Left lung (tissue), 10 donors: ENCODE results near the gene TNFRSF14. TPM values are rescaled to one million over a fixed set of nuclear protein-coding genes. Genes with fewer than 3 reads are reported as not detected.

Experiments
- ATAC-seq: fragments of 200-7000 bp; cut with Tn5 transposase; one replicate; pipeline ENCODE4 v1.9.1; 2020; ENCODE audit warnings: moderate library complexity
- DNase-seq, 4 donors: peaks; one replicate each; pipeline ENCODE4 v3.0.0-alpha.2; 2013 to 2020
- H3K27ac ChIP-seq, 2 donors: fragments of 200-600 bp; sonication (generic) in 1 of 2; one replicate each; pipeline versions ENCODE4 v1.5.0 to v1.8.0; 2020 to 2021
- H3K27me3 ChIP-seq, 2 donors: fragments of 200-600 bp; sonication (generic) in 1 of 2; one replicate each; pipeline versions ENCODE4 v1.5.0 to v1.8.0; 2020 to 2021
- H3K36me3 ChIP-seq, 2 donors: fragments of 200-600 bp; sonication (generic) in 1 of 2; one replicate each; pipeline versions ENCODE4 v1.5.0 to v1.8.0; 2020 to 2021
- H3K4me1 ChIP-seq, 2 donors: fragments of 200-600 bp; one replicate each; pipeline ENCODE4 v1.8.0; 2021
- H3K4me3 ChIP-seq, 2 donors: fragments of 200-600 bp; sonication (generic) in 1 of 2; one replicate each; pipeline versions ENCODE4 v1.5.0 to v1.8.0; 2020 to 2021; ENCODE audit warnings: mild to moderate bottlenecking in 1 of 2
- H3K9me3 ChIP-seq, 2 donors: fragments of 200-600 bp; sonication (generic) in 1 of 2; one replicate each; pipeline versions ENCODE4 v1.5.0 to v1.8.0; 2020 to 2021
- intact Hi-C, 2 donors: fragments of 100-400 bp; cut with DNase I; formaldehyde crosslinking; loops; one replicate each; pipeline versions ENCODE4 v1.11.2 to v1.14.2; 2022
- polyA plus RNA-seq, 6 donors: library from polyadenylated mRNA; unstranded; fragments of 120-200 nt; gene quantifications; one replicate each; pipeline ENCODE4 v1.2.1, GENCODE V29; 2013; ENCODE audit not compliant: insufficient read length in 6 of 6
- total RNA-seq, 2 donors: library from RNA; stranded (reverse); fragmentation: NEBNext Ultra II Directional; extraction: Animal tissue kit (Norgen Biotek cat#: 25700); gene quantifications; one replicate each; pipeline ENCODE4 v1.2.1, GENCODE V29; 2021
- TF ChIP-seq, protein P1 (sequence below), 2 donors: fragments of 200-600 bp; sonication (generic) in 1 of 2; IDR thresholded peaks; one replicate each; pipeline versions ENCODE4 v1.5.0 to v1.8.0; 2021; ENCODE audit warnings: antibody characterized with exemption in 2 of 2
- donor health status: DM: no; HTN: yes; CAD: no.
- donor health status: DM: no; HTN: no; CAD: no.

Gene TNFRSF14
- total and polyA plus RNA-seq, 8 donors, result 24.2 to 109 (median 30.3) TPM

DNA sequence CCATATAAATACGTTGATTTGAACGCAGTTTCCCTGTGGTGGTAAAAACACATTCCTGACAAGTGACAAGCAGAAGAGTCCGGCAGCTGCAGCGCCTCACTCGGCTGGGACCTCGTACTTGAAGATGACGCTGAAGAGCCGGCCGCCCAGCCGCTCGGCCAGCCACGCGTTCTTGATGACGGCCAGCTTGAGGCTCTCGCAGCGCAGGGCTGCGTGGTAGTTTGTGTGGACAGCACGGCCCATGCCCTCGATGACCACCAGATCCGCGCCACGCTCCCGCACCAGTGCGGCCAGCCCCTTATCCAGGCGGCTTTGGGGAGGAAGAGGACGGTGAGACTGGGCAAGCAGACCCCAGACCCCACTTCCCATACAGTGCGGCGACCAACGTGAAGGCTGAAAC lies 47.4 kb upstream of the TNFRSF14 start:
- Histone ChIP-seq H3K9me3 (no peaks in the 10 kb centered on the region), H3K36me3 (peaks cover 4 to 67% of the 10 kb centered on the region in 2 donors), H3K27me3 (peaks cover 8 to 28% of the 10 kb centered on the region in 2 donors), H3K27ac (no peak overlapping the region), H3K4me1 (no peaks in the 10 kb centered on the region), H3K4me3 (no peak overlapping the region)
- DNase-seq (no peak), ATAC-seq (no peak)
- TF ChIP-seq, protein P1, sequence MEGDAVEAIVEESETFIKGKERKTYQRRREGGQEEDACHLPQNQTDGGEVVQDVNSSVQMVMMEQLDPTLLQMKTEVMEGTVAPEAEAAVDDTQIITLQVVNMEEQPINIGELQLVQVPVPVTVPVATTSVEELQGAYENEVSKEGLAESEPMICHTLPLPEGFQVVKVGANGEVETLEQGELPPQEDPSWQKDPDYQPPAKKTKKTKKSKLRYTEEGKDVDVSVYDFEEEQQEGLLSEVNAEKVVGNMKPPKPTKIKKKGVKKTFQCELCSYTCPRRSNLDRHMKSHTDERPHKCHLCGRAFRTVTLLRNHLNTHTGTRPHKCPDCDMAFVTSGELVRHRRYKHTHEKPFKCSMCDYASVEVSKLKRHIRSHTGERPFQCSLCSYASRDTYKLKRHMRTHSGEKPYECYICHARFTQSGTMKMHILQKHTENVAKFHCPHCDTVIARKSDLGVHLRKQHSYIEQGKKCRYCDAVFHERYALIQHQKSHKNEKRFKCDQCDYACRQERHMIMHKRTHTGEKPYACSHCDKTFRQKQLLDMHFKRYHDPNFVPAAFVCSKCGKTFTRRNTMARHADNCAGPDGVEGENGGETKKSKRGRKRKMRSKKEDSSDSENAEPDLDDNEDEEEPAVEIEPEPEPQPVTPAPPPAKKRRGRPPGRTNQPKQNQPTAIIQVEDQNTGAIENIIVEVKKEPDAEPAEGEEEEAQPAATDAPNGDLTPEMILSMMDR (IDR thresholded peaks at IDR 0.05), result no peak
- intact Hi-C loops, result no loop called here

DNA sequence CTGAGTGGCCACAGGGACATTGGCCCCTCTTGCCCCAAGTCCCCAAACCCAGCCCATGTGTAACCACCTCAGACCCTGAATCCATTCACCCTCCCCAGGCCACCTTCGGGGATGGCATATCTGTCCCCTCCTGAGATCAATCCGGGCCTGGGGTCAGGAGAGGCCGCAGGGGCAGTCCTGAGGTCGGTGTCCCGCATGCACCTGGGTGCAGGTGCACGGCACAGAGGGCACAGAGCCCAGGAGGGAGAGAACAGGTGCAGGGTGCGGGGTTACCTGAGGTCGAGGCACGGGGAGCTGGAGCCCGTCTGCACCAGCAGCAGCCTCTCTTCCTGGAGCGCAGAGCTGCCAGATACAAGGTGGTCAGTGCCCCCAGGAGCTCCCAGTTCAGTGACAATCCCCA lies 46.6 kb upstream of the TNFRSF14 start:
- H3K27ac ChIP-seq, result no peak overlapping the region
- peaks cover 4 to 74% of the 10 kb centered on the region in 2 donors for H3K36me3 ChIP-seq
- H3K4me1 ChIP-seq, result no peaks in the 10 kb centered on the region
- ATAC-seq, result no peak
- peaks cover 0 to 19% of the 10 kb centered on the region in 2 donors for H3K27me3 ChIP-seq
- no peak for DNase-seq
- intact Hi-C loops, result no loop called here
- TF ChIP-seq, protein P1 (IDR thresholded peaks at IDR 0.05), result no peak
- H3K9me3 ChIP-seq, result no peaks in the 10 kb centered on the region
- H3K4me3 ChIP-seq, result no peak overlapping the region

DNA sequence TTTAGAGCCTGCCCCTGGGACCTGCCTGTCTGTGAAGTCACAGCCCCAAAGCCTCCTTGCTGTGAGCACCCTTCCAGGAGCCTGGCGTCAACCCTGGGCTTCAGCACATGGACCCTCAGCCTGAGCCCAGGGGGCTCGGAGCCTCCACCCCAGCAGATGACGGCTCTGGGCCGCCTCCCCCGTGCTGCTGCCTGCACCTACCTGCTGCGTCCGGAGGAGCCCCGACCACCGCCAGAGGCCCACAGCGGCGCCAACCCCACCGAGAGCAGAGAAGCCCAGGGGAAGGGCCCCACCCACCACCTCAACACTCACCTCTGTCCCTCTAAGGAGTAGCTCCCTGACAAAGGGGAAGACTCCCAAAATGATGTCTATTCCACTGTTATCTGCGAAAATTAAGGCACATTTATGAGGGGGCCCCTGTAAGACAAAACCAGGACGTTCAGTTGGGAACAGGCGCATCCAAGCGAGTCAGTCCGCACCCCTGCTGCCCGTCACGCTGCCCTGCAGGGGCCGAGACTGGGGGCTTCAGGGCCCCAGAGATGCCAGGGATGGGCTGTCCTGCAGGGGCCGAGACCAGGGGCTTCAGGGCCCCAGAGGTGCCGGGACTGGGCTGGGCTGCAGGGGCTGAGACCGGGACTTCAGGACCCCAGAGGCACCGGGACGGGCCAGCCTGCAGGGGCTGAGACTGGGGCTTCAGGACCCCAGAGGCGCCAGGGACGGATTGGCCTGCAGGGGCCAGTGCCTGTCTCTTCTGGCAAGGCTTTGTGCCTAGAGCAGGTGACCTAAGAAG lies 45.6 kb upstream of the TNFRSF14 start:
- Histone ChIP-seq H3K9me3 (no peaks in the 10 kb centered on the region), H3K36me3 (peaks cover 4 to 83% of the 10 kb centered on the region in 2 donors), H3K4me3 (no peak overlapping the region), H3K27me3 (peaks cover 0 to 9% of the 10 kb centered on the region in 2 donors), H3K27ac (no peak overlapping the region), H3K4me1 (no peaks in the 10 kb centered on the region)
- ATAC-seq, result no peak
- intact Hi-C loops, result no loop called here
- TF ChIP-seq, protein P1 (IDR thresholded peaks at IDR 0.05), result no peak
- no peak for DNase-seq

DNA sequence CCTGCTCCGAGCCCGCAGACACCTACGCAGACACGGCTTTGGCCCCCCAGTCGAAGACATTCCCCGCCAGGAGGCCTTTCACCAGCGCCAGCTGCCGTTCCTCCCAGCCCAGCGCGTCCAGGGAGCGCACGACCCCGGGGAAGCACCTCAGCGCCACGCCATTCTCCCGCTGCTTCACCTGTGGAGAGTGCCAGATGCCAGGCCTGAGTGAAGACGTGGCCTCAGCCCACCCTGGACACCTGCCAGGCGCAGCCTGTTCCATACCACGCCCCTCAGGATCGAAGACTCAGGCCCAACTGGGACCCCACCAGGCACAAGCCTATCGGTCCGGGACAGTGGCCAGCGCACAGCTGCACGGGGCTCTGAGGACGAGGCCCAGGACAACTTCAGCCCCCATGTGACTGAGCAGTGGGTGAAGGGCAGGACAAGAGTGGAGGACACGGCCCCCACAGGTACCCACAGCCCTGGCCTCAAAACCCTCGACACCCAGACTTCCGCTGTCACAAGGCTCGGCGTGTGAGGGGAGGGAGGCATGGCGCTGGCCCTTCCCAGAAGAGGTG lies 43.2 kb upstream of the TNFRSF14 start:
- H3K27me3 ChIP-seq, result no peaks in the 10 kb centered on the region
- DNase-seq (no peak), ATAC-seq (no peak)
- H3K4me1 ChIP-seq, result no peaks in the 10 kb centered on the region
- no peak overlapping the region for H3K27ac ChIP-seq
- intact Hi-C loops, result no loop called here
- H3K36me3 ChIP-seq, result peaks cover 4 to 99% of the 10 kb centered on the region in 2 donors
- TF ChIP-seq, protein P1 (IDR thresholded peaks at IDR 0.05), result no peak
- H3K4me3 ChIP-seq, result no peak overlapping the region
- no peaks in the 10 kb centered on the region for H3K9me3 ChIP-seq

DNA sequence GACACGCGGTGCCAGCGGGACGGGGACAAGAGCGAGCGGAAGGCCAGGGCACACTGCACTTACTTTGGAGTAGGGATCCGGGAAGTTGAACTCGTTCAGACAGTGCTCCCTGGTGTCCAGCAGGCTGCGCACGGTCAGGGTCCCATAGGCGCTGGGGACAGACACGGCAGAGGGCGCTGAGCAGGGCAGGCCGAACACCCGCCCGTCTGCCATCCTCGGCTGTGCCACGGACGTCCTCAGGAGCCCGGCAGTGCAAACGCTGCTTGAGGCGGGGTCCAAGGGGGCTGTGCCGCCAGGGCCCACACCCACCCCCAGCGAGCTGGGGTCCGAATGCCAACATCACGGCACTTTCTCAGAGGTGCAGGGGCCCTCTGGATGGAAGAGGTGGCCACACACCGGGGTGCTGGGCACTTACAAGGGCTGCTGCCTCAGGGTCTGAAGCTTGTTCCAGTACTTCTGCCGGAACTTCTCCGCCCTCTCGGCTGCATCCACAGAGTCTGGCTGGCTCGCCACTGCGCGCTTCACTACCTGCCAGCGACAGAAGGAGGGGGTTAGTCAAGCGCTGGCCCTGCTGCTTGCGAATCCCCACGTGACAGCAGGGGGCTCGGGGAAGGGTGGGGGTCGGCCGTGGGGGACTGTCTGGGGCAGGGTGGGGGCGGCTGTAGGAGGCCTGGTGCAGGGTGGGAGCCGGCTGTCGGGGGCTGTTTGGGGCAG lies 42.1 kb upstream of the TNFRSF14 start:
- Histone ChIP-seq H3K27ac (no peak overlapping the region), H3K4me1 (no peaks in the 10 kb centered on the region), H3K27me3 (no peaks in the 10 kb centered on the region), H3K9me3 (no peaks in the 10 kb centered on the region), H3K36me3 (peaks cover 4 to 99% of the 10 kb centered on the region in 2 donors), H3K4me3 (no peak overlapping the region)
- ATAC-seq (no peak), DNase-seq (no peak)
- intact Hi-C loops, result no loop called here
- TF ChIP-seq, protein P1 (IDR thresholded peaks at IDR 0.05), result no peak
